Breast epithelium (tissue), 4 donors: ENCODE results near the gene NEGR1. TPM values are rescaled to one million over a fixed set of nuclear protein-coding genes. Genes with fewer than 3 reads are reported as not detected.

Experiments
- DNase-seq, 2 donors: peaks; one replicate each; pipeline ENCODE4 v3.0.0-alpha.2; 2019; ENCODE audit warnings: low spot score in 2 of 2
- H3K27ac ChIP-seq, 2 donors: fragments of 200-600 bp; sonication (generic) in 1 of 2; one replicate each; pipeline ENCODE4 v1.5.1; 2016 to 2019; ENCODE audit warnings: mild to moderate bottlenecking in 1 of 2
- H3K27me3 ChIP-seq, 2 donors: fragments of 200-600 bp; sonication (generic) in 1 of 2; one replicate each; pipeline versions ENCODE4 v1.5.1 to v1.6.0; 2017 to 2019; ENCODE audit warnings: control low read depth in 1 of 2, mild to moderate bottlenecking in 1 of 2
- H3K36me3 ChIP-seq: fragments of 200-600 bp; one replicate; pipeline ENCODE4 v1.5.1; 2019
- H3K4me1 ChIP-seq, 2 donors: fragments of 200-600 bp; sonication (generic); one replicate each; pipeline ENCODE4 v1.5.1; 2016 to 2019; ENCODE audit warnings: control low read depth in 1 of 2
- H3K4me3 ChIP-seq, 3 donors: fragments of 200-600 bp; sonication (generic); 1 replicate in 2 of 3; 2 replicates in 1 of 3; pipeline ENCODE4 v1.5.1; 2016 to 2019; ENCODE audit warnings: mild to moderate bottlenecking in 3 of 3, moderate library complexity in 2 of 3
- H3K9me3 ChIP-seq, 2 donors: fragments of 200-600 bp; sonication (generic) in 1 of 2; one replicate each; pipeline ENCODE4 v1.5.1; 2016 to 2019; ENCODE audit warnings: control low read depth in 1 of 2
- POLR2A ChIP-seq: fragments of 450-650 bp; IDR thresholded peaks from one replicate; pipeline ENCODE4 v1.6.1; 2016; ENCODE audit warnings: antibody characterized with exemption, mild to moderate bottlenecking, moderate library complexity
- POLR2AphosphoS5 ChIP-seq, 3 donors: sonication (generic); formaldehyde crosslinking; IDR thresholded peaks; one replicate each; pipeline ENCODE4 v1.6.1; 2017; ENCODE audit warnings: antibody characterized with exemption in 3 of 3
- intact Hi-C: fragments of 100-400 bp; cut with DNase I; formaldehyde crosslinking; loops from one replicate; pipeline ENCODE4 v1.15.1; 2023; ENCODE audit warnings: low total_unique reads
- total RNA-seq, 3 donors: library from RNA; depleted of rRNA; stranded (reverse); fragments of >200 nt; gene quantifications; one replicate each; pipeline ENCODE4 v1.1.0, GENCODE V29; 2016
- TF ChIP-seq, protein P1 (sequence below), 3 donors: fragments of 450-650 bp; IDR thresholded peaks; one replicate each; pipeline ENCODE4 v1.5.1; 2016 to 2017; ENCODE audit warnings: antibody characterized with exemption in 3 of 3, mild to moderate bottlenecking in 3 of 3, moderate library complexity in 3 of 3

NEGR1 gene
- total RNA-seq, 3 donors from 2014 or later, result 5.6 to 33.3 (median 7.9) TPM

DNA sequence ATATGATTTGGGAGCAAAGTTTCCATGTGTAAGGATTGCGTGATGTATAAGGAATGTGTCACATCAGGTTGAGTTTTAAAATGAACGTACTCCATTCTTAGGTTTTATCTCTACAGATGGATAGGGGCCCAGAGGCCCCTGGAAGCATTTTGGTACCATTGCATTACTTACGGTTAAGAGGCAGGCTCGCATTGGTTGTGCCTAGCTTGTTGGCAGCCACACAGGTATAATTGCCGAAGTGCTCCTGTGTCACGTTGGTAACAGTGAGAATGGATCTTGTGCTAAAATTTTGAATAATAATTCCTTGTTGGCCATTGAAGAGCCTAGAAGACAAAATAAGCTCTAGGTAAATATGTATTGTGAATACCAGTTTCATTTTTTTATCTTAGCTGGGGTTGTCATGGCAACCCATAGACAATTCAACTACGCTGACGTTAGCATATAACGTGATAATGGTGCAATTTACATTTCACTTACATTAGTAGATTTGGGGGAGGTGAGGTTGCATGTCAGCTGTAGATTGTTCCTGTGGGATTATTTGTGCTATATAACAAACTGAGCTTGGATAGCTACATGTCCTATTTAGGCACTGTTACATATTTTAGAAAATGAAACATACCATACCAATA, 689.6 kb downstream of the NEGR1 start:
- no peak overlapping the region for H3K27ac ChIP-seq
- TF ChIP-seq, protein P1, sequence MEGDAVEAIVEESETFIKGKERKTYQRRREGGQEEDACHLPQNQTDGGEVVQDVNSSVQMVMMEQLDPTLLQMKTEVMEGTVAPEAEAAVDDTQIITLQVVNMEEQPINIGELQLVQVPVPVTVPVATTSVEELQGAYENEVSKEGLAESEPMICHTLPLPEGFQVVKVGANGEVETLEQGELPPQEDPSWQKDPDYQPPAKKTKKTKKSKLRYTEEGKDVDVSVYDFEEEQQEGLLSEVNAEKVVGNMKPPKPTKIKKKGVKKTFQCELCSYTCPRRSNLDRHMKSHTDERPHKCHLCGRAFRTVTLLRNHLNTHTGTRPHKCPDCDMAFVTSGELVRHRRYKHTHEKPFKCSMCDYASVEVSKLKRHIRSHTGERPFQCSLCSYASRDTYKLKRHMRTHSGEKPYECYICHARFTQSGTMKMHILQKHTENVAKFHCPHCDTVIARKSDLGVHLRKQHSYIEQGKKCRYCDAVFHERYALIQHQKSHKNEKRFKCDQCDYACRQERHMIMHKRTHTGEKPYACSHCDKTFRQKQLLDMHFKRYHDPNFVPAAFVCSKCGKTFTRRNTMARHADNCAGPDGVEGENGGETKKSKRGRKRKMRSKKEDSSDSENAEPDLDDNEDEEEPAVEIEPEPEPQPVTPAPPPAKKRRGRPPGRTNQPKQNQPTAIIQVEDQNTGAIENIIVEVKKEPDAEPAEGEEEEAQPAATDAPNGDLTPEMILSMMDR (IDR thresholded peaks at IDR 0.05), result no peak
- TF ChIP-seq POLR2A (no peak), POLR2AphosphoS5 (IDR thresholded peaks at IDR 0.05) (no peak)
- intact Hi-C loops, result no loop called here

DNA sequence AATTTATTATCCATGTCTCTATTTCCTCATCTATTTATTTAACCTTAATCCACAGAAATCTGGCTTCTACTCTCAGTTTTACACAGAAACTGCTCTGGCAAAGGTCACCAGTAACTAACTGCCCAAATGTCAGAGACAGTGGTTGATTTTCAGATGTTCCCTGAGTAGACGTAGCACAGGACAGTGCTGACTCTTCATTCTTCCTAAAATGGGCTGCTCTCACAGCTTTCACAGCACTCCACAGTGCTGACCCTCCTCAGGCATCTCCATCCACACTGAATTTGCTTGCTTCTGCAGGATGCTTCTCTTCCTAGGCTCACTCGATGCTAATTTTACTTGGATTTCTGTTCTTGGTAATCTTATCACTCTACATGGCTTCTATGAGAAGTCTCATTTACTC, 693.3 kb downstream of the NEGR1 start:
- Histone ChIP-seq H3K27ac (no peak overlapping the region), H3K4me1 (no peaks in the 10 kb centered on the region), H3K27me3 (no peaks in the 10 kb centered on the region), H3K4me3 (no peak overlapping the region), H3K36me3 (no peaks in the 10 kb centered on the region), H3K9me3 (no peaks in the 10 kb centered on the region)
- TF ChIP-seq, protein P1 (IDR thresholded peaks at IDR 0.05), result no peak
- TF ChIP-seq POLR2A (no peak), POLR2AphosphoS5 (IDR thresholded peaks at IDR 0.05) (no peak)
- intact Hi-C loops, result no loop called here
- no peak for DNase-seq

More for the DNA sequence above, 689.6 kb downstream of the NEGR1 start:
- no peaks in the 10 kb centered on the region for H3K4me1 ChIP-seq
- no peak for DNase-seq
- no peaks in the 10 kb centered on the region for H3K36me3 ChIP-seq
- H3K27me3 ChIP-seq, result no peaks in the 10 kb centered on the region
- H3K9me3 ChIP-seq, result no peaks in the 10 kb centered on the region
- H3K4me3 ChIP-seq, result no peak overlapping the region

DNA sequence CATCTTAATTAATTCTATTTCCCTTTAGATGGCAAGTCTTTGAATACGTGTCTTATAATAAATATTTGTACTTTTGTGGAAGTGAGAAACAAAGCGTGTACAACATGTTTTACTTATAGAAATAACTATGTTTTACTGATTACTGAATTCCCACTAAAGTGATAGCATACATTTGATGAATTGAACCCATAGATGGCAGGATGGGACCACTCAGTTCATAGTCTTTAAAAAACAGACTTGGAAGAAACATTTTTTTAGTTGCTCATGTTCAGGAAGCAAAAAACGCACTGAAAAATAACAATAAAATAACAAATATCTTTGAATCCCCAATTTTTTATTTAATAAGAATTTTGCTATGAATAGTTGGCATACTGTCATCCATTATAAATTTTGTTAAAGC, 694.4 kb downstream of the NEGR1 start:
- Histone ChIP-seq H3K27ac (no peak overlapping the region), H3K9me3 (no peaks in the 10 kb centered on the region), H3K4me3 (no peak overlapping the region), H3K4me1 (no peaks in the 10 kb centered on the region), H3K27me3 (no peaks in the 10 kb centered on the region), H3K36me3 (no peaks in the 10 kb centered on the region)
- TF ChIP-seq, protein P1 (IDR thresholded peaks at IDR 0.05), result no peak
- TF ChIP-seq POLR2A (no peak), POLR2AphosphoS5 (IDR thresholded peaks at IDR 0.05) (no peak)
- DNase-seq, result no peak
- intact Hi-C loops, result no loop called here

DNA sequence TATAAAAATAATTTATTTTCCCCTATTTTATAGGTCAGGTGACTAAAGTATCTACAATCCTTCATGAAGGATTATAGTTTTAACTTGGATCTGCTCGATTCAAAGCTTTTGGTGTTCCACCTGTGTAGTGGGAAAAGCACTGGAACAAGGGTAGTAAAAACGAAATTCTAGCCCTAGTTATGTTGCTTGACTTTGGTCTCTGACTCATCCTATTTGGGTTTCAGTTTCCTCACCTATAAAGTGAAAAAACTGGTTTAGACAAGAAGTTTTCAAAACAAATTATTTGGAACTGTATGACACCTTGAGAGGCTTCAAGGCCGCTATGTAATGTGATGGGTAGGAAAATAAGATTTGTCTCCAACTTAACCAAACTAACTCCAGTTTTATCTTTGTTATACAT, 696.3 kb downstream of the NEGR1 start:
- DNase-seq, result no peak
- Histone ChIP-seq H3K4me1 (no peaks in the 10 kb centered on the region), H3K9me3 (no peaks in the 10 kb centered on the region), H3K27ac (no peak overlapping the region), H3K36me3 (no peaks in the 10 kb centered on the region), H3K4me3 (no peak overlapping the region), H3K27me3 (no peaks in the 10 kb centered on the region)
- TF ChIP-seq POLR2A, result no peak
- TF ChIP-seq, protein P1 (IDR thresholded peaks at IDR 0.05), result no peak
- no peak for TF ChIP-seq POLR2AphosphoS5 (IDR thresholded peaks at IDR 0.05)
- intact Hi-C loops, result no loop called here

DNA sequence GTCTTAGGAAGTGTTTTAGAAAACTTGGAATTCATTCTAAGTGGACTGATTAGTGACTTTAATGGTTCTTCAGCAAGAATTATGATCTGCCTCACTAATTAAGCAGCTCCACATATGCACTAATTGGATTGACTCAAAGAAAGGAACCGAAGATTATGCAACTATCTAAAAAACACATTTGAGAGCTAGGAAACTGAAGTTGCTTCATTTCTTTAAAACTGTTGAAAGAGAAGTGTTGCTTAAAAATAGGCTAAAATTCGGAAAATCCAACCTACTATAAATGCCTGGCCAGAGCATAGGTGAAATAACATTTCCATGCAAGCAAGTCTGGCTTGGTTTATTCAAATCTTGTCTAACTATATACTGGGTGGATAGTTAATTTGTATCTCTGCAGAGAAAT, 698.6 kb downstream of the NEGR1 start:
- DNase-seq, result no peak
- TF ChIP-seq, protein P1 (IDR thresholded peaks at IDR 0.05), result no peak
- TF ChIP-seq POLR2AphosphoS5 (IDR thresholded peaks at IDR 0.05) (no peak), POLR2A (no peak)
- intact Hi-C loops, result no loop called here
- H3K27me3 ChIP-seq, result no peaks in the 10 kb centered on the region
- H3K27ac ChIP-seq, result no peak overlapping the region
- H3K4me3 ChIP-seq, result no peak overlapping the region
- no peaks in the 10 kb centered on the region for H3K9me3 ChIP-seq
- no peaks in the 10 kb centered on the region for H3K4me1 ChIP-seq
- H3K36me3 ChIP-seq, result no peaks in the 10 kb centered on the region
